Parathyroid adenoma (tissue), 2 donors: Measurements from ENCODE around the gene DYDC2.

ENCODE experiments used
- H2AFZ ChIP-seq: fragments of 300-600 bp; sonication (generic); one replicate; pipeline ENCODE4 v1.7.0; 2017; ENCODE audit warnings: antibody characterized with exemption, mild to moderate bottlenecking
- H3K27ac ChIP-seq: fragments of 300-600 bp; sonication (generic); one replicate; pipeline ENCODE4 v1.7.0; 2017
- H3K27me3 ChIP-seq: fragments of 300-600 bp; sonication (generic); one replicate; pipeline ENCODE4 v1.7.0; 2017; ENCODE audit warnings: low read length; ENCODE audit not compliant: control insufficient read depth, insufficient read depth
- H3K36me3 ChIP-seq: fragments of 300-600 bp; sonication (generic); one replicate; pipeline ENCODE4 v1.7.0; 2017; ENCODE audit warnings: low read length; ENCODE audit not compliant: control insufficient read depth, insufficient read depth
- H3K4me1 ChIP-seq: fragments of 300-600 bp; sonication (generic); one replicate; pipeline ENCODE4 v1.7.0; 2017; ENCODE audit warnings: control low read depth
- H3K4me2 ChIP-seq: fragments of 300-600 bp; sonication (generic); one replicate; pipeline ENCODE4 v1.7.0; 2017; ENCODE audit warnings: low read length
- H3K4me3 ChIP-seq: fragments of 300-600 bp; sonication (generic); one replicate; pipeline ENCODE4 v1.7.0; 2017; ENCODE audit warnings: low read depth, low read length
- H3K79me2 ChIP-seq: fragments of 300-600 bp; sonication (generic); one replicate; pipeline ENCODE4 v1.7.0; 2017; ENCODE audit warnings: control low read depth
- H3K9ac ChIP-seq: fragments of 300-600 bp; sonication (generic); one replicate; pipeline ENCODE4 v1.7.0; 2017; ENCODE audit warnings: mild to moderate bottlenecking
- H3K9me3 ChIP-seq: fragments of 300-600 bp; sonication (generic); one replicate; pipeline ENCODE4 v1.7.0; 2017; ENCODE audit warnings: low read length; ENCODE audit not compliant: control insufficient read depth
- CTCF ChIP-seq: fragments of 300-600 bp; sonication (generic); IDR thresholded peaks from one replicate; pipeline ENCODE4 v1.7.0; 2017; ENCODE audit warnings: antibody characterized with exemption, mild to moderate bottlenecking
- donor health status: primary hyperparathyroidism.

Gene DYDC2

DNA sequence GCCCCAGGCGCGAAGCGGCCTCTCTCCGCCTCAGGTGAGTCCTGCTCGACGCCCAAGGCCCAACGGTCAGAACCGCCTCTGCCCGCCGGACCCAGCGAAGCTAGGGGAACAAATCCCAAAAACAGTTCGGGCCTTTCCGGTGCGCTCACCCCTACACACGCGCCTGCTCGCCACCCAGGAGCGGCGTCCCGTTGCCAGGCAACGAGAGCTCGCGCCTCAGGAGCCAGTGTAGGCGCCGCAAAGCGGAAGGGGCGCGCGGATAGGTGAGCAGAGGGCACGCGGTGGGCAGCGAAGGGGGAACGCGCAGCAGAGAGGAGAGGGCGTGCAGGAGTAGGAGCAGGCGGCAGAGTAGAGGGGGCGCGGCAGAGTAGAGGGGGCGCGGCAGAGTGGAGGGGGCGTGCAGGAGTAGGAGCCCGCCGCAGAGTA lies at the start of gene DYDC2, which contains the start of gene DYDC1:
Gene DYDC2 (plus strand): TSS at position 219 of the 426 bp plus-strand sequence. CDS start 5,663 bp downstream, outside the sequence.
Gene DYDC1 (minus strand): TSS at position 193 of the 426 bp plus-strand sequence. CDS start 4,154 bp downstream, outside the sequence.
- H3K36me3 ChIP-seq, result no peaks in the 10 kb centered on the region
- H3K9ac ChIP-seq, result no peak within 1 kb of the TSS
- H3K4me1 ChIP-seq, result no peaks in the 10 kb centered on the region
- no peak for TF ChIP-seq CTCF
- H3K27ac ChIP-seq, result no peak within 1 kb of the TSS
- H3K9me3 ChIP-seq, result no peaks in the 10 kb centered on the region
- no peaks in the 10 kb centered on the region for H3K27me3 ChIP-seq
- H2AFZ ChIP-seq, result peak within 1 kb of the TSS; percentile 86
- H3K4me2 ChIP-seq, result peak within 1 kb of the TSS; percentile 71
- peak within 1 kb of the TSS; percentile 40 for H3K4me3 ChIP-seq
- no peaks in the 10 kb centered on the region for H3K79me2 ChIP-seq

- H3K4me3 ChIP-seq, result no peak overlapping the region
- no peaks in the 10 kb centered on the region for H3K79me2 ChIP-seq
- no peak overlapping the region for H3K4me2 ChIP-seq
- H3K27ac ChIP-seq, result no peak overlapping the region
- TF ChIP-seq CTCF, result no peak
- H3K9me3 ChIP-seq, result no peaks in the 10 kb centered on the region
- H3K9ac ChIP-seq, result no peak overlapping the region
- no peak overlapping the region for H2AFZ ChIP-seq
- H3K36me3 ChIP-seq, result no peaks in the 10 kb centered on the region
- no peaks in the 10 kb centered on the region for H3K4me1 ChIP-seq
- H3K27me3 ChIP-seq, result no peaks in the 10 kb centered on the region
Measured at GRCh38 chr10:80313523-80313922, 43.1 kb upstream of the DYDC2 start.

- Histone ChIP-seq H3K9me3 (no peaks in the 10 kb centered on the region), H3K27ac (no peak overlapping the region), H3K79me2 (no peaks in the 10 kb centered on the region), H3K36me3 (no peaks in the 10 kb centered on the region), H3K4me2 (no peak overlapping the region), H3K4me1 (no peaks in the 10 kb centered on the region), H3K9ac (no peak overlapping the region), H2AFZ (no peak overlapping the region), H3K4me3 (no peak overlapping the region), H3K27me3 (no peaks in the 10 kb centered on the region)
- TF ChIP-seq CTCF, result no peak
Measured at GRCh38 chr10:80315391-80315790, 41.2 kb upstream of the DYDC2 start.

- H3K27me3 ChIP-seq, result no peaks in the 10 kb centered on the region
- no peaks in the 10 kb centered on the region for H3K79me2 ChIP-seq
- H3K27ac ChIP-seq, result no peak overlapping the region
- H2AFZ ChIP-seq, result no peak overlapping the region
- no peaks in the 10 kb centered on the region for H3K36me3 ChIP-seq
- H3K4me1 ChIP-seq, result no peaks in the 10 kb centered on the region
- TF ChIP-seq CTCF, result no peak
- no peak overlapping the region for H3K9ac ChIP-seq
- H3K4me2 ChIP-seq, result no peak overlapping the region
- H3K9me3 ChIP-seq, result no peaks in the 10 kb centered on the region
- H3K4me3 ChIP-seq, result no peak overlapping the region
Measured at GRCh38 chr10:80318742-80319141, 37.8 kb upstream of the DYDC2 start.

- H3K9ac ChIP-seq, result no peak overlapping the region
- no peaks in the 10 kb centered on the region for H3K4me1 ChIP-seq
- H2AFZ ChIP-seq, result no peak overlapping the region
- H3K9me3 ChIP-seq, result no peaks in the 10 kb centered on the region
- no peaks in the 10 kb centered on the region for H3K36me3 ChIP-seq
- H3K27ac ChIP-seq, result no peak overlapping the region
- no peaks in the 10 kb centered on the region for H3K79me2 ChIP-seq
- no peak for TF ChIP-seq CTCF
- no peak overlapping the region for H3K4me2 ChIP-seq
- H3K27me3 ChIP-seq, result no peaks in the 10 kb centered on the region
- H3K4me3 ChIP-seq, result no peak overlapping the region
Measured at GRCh38 chr10:80319318-80319717, 37.3 kb upstream of the DYDC2 start.
